NB4 (cell line): Measurements from ENCODE around the gene NAALADL2.

ENCODE experiments used
- CTCF ChIP-seq: IDR thresholded peaks from one replicate; pipeline ENCODE4 v1.5.1; 2012; ENCODE audit warnings: low read depth, low read length
- MAX ChIP-seq: IDR thresholded peaks from 2 replicates; pipeline ENCODE4 v1.6.1; 2011; ENCODE audit warnings: low read depth, low read length
- POLR2A ChIP-seq: IDR thresholded peaks from 2 replicates; pipeline ENCODE4 v1.6.1; 2011; ENCODE audit warnings: mild to moderate bottlenecking; ENCODE audit not compliant: insufficient read length; ENCODE audit errors: extremely low read depth

- TF ChIP-seq CTCF (no peak), POLR2A (no peak), MAX (no peak)
These were observed 327.4 kb downstream of the NAALADL2 start for GRCh38 chr3:175186511-175186910.
